NCI-H2107 (cell line): ENCODE measurements around the gene U2AF2.

ENCODE experiments used
- DNase-seq: peaks from one replicate; lab custom pipeline; 2025; lab: John Stamatoyannopoulos, UW

U2AF2 gene

GRCh38 chr19:55676383-55676782 lies 21.5 kb downstream of the U2AF2 start:
- DNase-seq, result no peak

DNA sequence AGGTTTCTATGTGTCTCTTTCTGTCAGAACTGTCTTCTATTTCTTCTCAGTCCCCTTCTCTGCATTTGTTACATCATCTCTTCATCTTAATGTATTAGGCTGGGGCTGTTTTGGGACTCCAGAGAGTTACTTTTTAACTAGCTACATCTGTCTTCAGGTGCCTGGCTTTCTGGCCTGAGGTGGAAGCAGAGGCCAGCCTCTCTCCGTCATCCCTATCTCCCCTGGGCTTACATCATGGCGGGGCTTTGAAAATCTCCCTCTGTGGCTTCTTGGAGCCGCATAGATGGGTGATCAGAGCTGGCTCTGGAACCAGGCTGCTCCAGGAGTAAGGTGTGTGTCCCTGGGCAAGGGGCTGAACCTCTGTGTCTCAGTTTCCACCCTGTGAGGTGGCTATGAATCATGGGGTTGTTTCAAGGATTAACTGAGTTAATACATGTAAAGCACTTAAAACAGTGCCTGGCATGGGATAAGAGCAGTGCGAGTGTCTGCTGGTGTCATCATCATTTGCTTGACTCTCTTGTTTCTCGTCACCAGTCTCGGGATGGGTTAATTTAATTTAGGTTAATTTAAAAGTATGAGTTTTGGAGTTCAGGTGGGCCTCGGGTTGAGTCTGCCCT lies 22.2 kb downstream of the U2AF2 start:
- DNase-seq, result no peak

- no peak for DNase-seq
These were observed 22.8 kb downstream of the U2AF2 start for GRCh38 chr19:55677572-55678028.

GRCh38 chr19:55678121-55678671 lies 23.4 kb downstream of the U2AF2 start:
- no peak for DNase-seq

GRCh38 chr19:55679343-55680257 lies 24.8 kb downstream of the U2AF2 start:
- DNase-seq, result no peak

GRCh38 chr19:55680339-55681130 lies 25.7 kb downstream of the U2AF2 start:
- DNase-seq, result no peak

- DNase-seq, result no peak
These were observed 26.6 kb downstream of the U2AF2 start for GRCh38 chr19:55681131-55682092.

- DNase-seq, result no peak
These were observed 28.8 kb downstream of the U2AF2 start for GRCh38 chr19:55683449-55684261.

GRCh38 chr19:55684946-55685681 lies 30.3 kb downstream of the U2AF2 start:
- no peak for DNase-seq

DNA sequence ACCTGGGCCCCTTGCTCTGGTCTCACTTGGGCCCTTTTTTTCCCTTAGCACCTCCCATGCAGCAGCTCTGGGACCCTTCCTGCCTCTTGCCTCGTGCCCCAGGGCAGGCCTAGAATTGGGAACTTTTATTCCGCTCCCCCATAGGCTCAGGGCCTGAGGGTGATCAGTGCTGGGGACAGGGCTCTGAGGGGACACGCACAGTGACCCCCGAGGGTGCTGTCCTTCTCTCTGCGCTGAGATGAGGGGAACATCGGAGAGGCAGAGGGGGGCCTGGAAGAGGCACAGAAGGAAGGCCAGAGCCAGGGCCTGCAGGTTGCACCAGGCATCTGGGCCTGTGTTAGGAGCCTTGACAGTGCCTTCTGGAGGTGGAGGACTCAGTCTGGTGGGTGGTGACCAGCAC lies 30.9 kb downstream of the U2AF2 start:
- no peak for DNase-seq

DNA sequence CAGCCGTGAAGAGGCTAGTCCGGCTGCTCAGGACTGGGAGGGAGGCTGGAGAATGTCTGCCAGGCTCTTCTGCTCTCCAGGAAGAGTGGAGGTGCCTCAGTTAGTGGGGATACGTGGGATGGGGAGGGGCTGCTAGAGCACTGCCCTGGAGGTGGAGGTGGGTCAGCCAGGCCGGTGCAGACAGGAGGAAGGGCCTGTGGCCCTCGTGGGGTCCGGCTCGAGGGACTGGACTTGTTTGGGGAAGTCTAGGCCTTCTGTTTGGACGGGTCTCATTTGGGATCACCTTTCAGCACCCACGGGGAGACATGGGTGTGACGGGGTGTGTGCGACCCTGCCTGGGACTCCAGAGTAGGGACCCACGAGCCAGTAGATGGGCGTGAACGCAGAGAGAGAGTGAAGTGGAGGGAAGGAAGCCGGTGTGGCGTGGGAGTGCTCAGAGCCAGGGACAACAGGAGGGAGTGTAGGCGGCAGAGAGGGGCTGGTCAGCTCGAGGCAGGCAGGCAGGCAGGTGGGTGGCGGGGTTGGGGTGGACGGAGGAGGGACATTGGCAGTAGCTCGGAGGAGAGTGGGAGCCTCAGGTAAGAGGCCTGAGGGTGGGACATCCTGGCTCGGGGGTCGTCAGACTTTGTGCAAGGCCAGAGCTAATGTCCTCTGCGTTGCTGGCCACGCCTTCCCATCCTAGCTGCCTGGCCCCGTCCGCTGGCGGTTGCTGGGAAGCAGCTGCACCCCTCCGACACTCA lies 31.6 kb downstream of the U2AF2 start:
- DNase-seq, result no peak

- DNase-seq, result no peak
These were observed 32.7 kb downstream of the U2AF2 start for GRCh38 chr19:55687281-55688201.

DNA sequence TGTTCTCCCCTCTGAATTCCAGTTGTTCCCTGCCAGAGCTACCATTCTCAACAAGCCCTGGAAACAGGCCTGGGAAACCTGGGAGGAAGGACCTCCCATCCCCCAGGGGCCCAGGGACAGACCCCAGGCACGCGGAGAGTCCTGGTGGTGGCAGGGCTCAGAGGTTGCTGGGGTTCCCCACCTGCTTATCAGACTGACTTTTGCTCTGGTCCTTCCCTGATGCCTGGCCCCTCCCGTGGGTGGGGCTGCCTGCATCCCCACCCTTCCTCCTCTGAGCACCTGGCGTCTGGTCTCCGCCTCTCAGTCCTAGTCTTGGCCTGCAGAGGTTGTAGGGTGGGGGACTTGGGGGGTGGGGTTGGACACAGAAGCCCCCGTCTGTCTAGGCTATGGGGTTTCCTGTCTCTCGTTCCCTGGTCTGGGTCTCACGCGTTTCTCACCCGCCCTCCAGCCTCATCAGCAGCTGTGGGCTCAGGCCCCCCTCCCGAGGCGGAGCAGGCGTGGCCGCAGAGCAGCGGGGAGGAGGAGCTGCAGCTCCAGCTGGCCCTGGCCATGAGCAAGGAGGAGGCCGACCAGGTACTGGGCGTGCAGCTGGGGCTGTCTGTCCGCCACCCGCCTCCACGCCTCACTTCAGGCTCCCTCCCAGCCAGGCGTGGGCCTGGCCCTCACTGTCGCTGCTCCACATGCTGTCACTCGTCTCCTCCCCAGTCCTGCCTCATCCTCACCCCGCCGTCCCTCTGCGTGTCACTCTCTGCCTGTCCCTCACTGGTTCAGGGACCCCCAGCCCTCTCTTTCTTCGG lies 33.8 kb downstream of the U2AF2 start:
- DNase-seq, result peak; percentile 14

GRCh38 chr19:55689411-55690108 lies 34.7 kb downstream of the U2AF2 start:
- DNase-seq, result no peak

- no peak for DNase-seq
These were observed 35.4 kb downstream of the U2AF2 start for GRCh38 chr19:55690109-55690768.
